Measurements from ENCODE around the gene NGFR. TPM values are rescaled to one million over a fixed set of nuclear protein-coding genes. Genes with fewer than 3 reads are reported as not detected.

Gene NGFR
- total and polyA plus RNA-seq, 9 of the 15 experiments (the other 6 are each of a cell fraction or from before 2014, with no cell fraction given), result 0.07 to 0.23 (median 0.13) TPM; not detected in 4

- H3K79me2 ChIP-seq (ENCODE audit: control insufficient read depth, insufficient read depth, low read length), result no peaks in the 10 kb centered on the region
- no peak overlapping the region for H2AFZ ChIP-seq (ENCODE audit: low read depth, low read length)
- CTCF ChIA-PET (ENCODE audit: low intra/inter-chr PET ratio), result no interaction called here
- TF ChIP-seq VEZF1 (CRISPR knock-in tag; IDR thresholded peaks at IDR 0.05) (peak; percentile 16; the same call in 1 of the 2 replicates), PBX2 (CRISPR knock-in tag; IDR thresholded peaks at IDR 0.05; ENCODE audit: low read depth) (no peak), PBX2 (tag; conservative IDR thresholded peaks at IDR 0.05; ENCODE audit: low read depth) (peak; percentile 33; the same call in 1 of the 2 replicates), PTRF (tag; IDR thresholded peaks at IDR 0.05) (no peak), PKNOX1 (IDR thresholded peaks at IDR 0.05) (peak; percentile 25; the same call in 1 of the 2 replicates), MEIS2 (IDR thresholded peaks at IDR 0.05; ENCODE audit: partially characterized antibody) (peak; percentile 21), CTCF (IDR thresholded peaks at IDR 0.05 in 2 of 3, conservative IDR thresholded peaks at IDR 0.05 in 1 of 3; ENCODE audit: insufficient read depth in 2 of 3, low read depth in 1 of 3, low read length in 3 of 3) (peak in 1 of 3 experiments; percentile 23; a peak in 1 of 6 replicates)
- no peak for DNase-seq (ENCODE audit: extremely low read depth in 1 of 4, low spot score in 3 of 4)
- no peak overlapping the region for H3K4me3 ChIP-seq
- peaks cover 14 to 27% of the 10 kb centered on the region in 2 experiments for H3K4me1 ChIP-seq (replicated peaks in 1 of 2; ENCODE audit: control insufficient read depth in 2 of 2, insufficient read depth in 2 of 2, low read length in 2 of 2)
- no peaks in the 10 kb centered on the region for H3K9me1 ChIP-seq (ENCODE audit: control insufficient read depth, insufficient read depth, low read length)
- no peaks in the 10 kb centered on the region for H3K36me3 ChIP-seq (ENCODE audit: control insufficient read depth, insufficient read depth, low read length)
- in situ Hi-C loops (cut with MboI), result no loop called here
- peaks cover 5 to 41% of the 10 kb centered on the region in 2 experiments; a peak in 3 of 5 replicates for H3K27me3 ChIP-seq (ENCODE audit: control insufficient read depth in 2 of 2, insufficient read depth in 2 of 2, low read length in 2 of 2)
- ATAC-seq, result no peak; the same call in 1 of the 3 replicates
- POLR2A ChIA-PET, result no interaction called here
- BruUV-seq (replicated peaks), result no TSS peak
- WGBS (ENCODE audit: insufficient coverage, low coverage, missing lambda C conversion rate), result 49% methylated on average over 14 of the region's 26 CpGs
- H3K4me2 ChIP-seq (ENCODE audit: insufficient read depth, low read length), result no peak overlapping the region
- H3K9me3 ChIP-seq (replicated peaks; ENCODE audit: control insufficient read depth, insufficient read depth, low read depth, low read length), result no peaks in the 10 kb centered on the region
- peaks cover 4% of the 10 kb centered on the region; the same call in 1 of the 2 replicates for H4K20me1 ChIP-seq (replicated peaks; ENCODE audit: control insufficient read depth, insufficient read depth, low read length)
- peak overlapping the region in 1 of 2 experiments; percentile 35; a peak in 1 of 4 replicates for H3K9ac ChIP-seq (ENCODE audit: insufficient read depth in 1 of 2, low read depth in 2 of 2, low read length in 2 of 2)
- intact Hi-C loops (cut with micrococcal nuclease), result no loop called here
- H3K27ac ChIP-seq (ENCODE audit: extremely low read depth, low read depth, low read length), result no peak overlapping the region
- FAIRE-seq, result no peak
Measured at GRCh38 chr17:49512296-49513043, 17.4 kb downstream of the NGFR start.
